NCI-H69 (cell line): Measurements from ENCODE around the gene TOMM40L.
A peak's percentile ranks its signal among the peaks of the same experiment; 100 is the strongest.
"Not testable (repeated sequence)": the region's sequence is repeated elsewhere in the genome, so short reads cannot be mapped to it uniquely, and the experiment has no call there.

Experiments used
- DNase-seq: peaks from one replicate; lab custom pipeline; 2025; lab: John Stamatoyannopoulos, UW

Gene TOMM40L

DNA sequence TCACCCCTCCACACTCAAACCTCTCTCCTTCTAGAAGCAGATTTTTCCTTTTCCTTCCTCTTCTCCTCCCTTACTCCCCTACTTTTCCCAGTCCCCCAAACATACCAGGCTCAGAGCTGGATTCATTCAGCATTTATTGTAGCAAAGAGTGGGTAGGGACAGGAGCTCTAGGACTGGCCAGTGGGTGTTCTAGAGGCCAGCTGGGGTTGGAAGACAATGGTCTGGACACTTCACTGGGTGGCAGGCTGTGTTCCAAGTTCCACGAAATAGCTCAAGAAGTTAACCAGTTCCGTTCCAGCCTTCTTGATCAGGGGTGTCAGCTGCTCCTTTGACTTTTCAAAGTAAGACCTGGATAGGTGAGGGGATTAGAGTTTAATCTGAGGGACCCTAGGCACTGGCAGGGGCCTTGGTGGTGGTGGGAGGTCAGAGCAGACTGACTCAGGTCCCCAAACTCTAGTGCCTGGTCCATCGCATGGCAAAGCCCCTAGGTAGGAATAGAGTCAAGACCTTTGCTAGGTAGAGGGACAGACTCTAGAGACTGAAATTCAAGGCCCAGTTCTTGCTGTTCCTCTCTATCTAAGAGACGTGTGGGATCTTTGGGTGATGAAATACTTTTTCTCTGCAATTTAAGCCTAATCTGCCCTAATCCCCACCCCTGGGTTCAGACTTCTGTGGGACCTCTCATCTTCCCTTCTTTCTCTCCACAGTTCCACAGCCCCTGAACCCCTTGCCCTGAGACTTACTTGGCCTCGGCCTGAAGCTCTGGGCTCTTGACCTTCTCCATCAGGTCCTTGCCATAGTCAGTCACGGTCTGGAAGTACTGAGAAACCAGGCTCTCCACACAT is 3.5 kb upstream of the TOMM40L start:
- DNase-seq: no peak

DNA sequence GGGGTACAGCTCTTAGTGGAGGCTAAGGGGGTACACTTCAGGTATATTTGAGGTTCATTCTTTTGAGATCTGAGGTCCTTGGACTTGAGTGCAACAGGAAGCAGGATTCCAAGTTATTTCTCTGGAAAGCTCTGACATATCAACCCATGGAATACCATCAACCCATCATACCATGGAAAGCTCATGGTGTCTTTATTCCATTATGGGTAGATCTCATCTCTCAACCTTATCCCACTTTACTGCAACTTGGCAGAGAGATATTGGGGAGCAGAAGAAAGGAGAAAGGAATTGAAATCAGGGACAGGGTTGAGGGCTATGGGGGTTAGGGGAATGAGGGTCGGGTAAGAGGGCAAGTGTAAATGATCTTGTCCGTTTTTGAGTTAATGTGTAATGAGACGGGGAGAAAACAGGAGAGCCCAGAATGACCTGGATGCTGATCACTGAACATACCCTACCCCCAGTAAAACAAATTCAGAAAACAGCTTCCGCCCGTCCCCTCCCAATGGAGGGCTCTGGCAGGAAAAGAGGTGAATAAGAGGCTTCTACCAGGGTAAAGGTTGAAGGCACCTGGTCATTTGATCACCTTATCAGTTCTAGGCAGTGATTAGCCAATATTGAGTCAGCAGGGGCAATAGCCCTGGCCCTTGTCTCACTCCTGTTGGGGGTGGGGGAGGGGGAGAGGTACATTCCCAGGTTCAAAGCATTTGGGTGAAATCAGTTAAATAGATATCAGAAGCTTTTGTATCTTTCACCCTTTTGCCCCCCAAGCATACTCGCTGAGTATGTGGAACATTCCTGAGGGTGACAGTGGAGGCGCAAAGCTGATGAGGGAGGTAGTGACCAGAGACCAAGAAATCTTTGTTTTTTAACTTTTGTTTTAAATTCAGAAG is 1.8 kb upstream of the TOMM40L start:
- no peak for DNase-seq

DNA sequence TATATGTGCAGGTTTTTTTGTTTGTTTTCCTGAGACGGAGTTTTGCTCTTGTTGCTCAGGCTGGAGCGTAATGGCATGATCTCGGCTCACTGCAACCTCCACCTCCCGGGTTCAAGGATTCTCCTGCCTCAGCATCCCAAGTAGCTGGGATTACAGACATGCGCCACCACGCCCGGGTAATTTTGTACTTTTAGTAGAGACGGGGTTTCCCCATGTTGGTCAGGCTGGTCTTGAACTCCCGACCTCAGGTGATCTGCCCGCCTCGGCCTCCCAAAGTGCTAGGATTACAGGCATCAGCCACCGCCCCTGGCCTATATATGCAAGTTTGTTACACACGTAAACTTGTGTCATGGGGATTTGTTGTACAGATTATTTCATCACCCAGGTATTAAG is 1.2 kb upstream of the TOMM40L start:
- not testable (repeated sequence) for DNase-seq

DNA sequence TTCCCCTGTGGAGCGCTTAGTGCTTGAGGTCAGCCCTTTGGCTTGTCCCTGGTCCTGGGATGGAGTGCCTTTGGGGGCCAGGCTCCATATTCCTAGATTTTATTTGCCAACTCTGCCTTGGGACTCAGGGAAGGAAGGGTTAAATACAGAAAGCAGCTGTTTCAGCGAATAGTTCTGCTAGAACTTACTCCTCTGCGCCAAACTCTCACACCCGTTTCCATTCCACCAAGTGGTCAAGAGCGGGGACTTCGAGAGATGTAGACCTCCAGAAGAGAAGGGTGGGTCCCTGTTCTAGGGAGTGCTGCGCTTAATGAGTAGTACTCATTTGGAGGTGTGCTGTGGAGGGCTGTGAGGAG is 704 bp upstream of the TOMM40L start:
- no peak for DNase-seq

DNA sequence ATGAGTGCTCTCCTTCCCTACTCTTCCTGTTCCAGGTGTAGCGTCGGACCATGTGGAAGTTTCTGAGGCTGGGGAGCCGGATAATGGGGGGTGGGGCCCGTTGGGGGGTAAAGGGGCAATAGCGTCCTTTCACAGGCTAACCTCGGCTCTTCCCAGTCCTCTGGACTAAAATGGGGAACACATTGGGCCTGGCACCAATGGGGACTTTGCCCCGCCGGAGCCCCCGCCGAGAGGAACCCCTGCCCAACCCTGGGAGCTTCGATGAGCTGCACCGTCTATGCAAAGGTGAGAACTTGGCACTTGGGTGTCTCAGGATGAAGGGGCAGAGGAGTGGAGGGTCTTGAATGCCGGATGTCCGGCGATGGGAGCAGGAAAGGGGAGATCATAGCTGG is 456 bp downstream of the TOMM40L start:
- DNase-seq: peak; percentile 62

DNA sequence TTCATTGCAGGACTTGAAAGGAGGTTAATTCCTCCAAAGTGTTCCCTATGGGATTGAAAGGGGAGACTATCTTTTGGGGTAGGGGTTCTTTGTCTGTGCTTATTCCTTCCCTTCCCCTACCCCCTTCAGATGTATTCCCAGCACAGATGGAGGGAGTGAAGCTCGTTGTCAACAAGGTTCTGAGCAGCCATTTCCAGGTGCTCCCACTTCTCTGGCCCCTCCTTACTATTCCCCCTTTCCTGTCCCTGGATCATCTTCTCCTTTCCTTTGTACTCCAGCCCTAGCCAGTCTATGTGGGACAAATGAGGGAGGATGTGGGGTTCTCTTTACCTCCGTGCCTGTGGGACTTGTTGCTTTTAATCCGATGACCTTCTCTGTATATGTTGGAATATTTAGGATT is 899 bp downstream of the TOMM40L start:
- peak; percentile 62 for DNase-seq

DNA sequence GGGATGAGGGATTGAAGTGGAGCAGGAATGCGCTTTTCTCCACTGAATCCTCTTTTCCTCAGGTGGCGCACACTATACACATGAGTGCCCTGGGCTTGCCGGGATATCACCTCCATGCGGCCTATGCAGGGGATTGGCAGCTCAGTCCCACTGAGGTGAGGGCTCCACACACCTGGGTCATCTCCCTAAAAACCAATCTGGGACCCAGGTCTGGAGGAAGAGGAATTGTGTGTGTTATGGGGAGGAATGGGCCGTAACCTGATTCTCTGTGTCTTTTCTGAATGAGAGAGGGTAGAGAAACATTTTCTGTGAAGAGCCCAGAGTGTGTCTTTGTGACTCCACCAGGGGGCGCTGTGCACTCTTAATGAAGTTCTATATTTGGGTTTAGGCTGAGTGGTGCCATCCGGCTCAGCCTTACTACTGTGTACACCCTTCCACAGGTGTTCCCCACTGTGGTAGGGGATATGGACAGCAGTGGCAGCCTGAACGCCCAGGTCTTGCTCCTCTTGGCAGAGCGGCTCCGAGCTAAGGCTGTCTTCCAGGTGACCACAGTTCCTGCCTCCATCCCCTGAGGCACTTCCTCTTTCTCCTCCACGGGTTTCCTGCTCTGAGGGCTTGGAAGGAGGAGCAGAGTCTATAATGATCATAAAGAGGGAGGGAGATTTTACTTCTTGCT is 1.5 kb downstream of the TOMM40L start:
- peak; percentile 88 for DNase-seq

DNA sequence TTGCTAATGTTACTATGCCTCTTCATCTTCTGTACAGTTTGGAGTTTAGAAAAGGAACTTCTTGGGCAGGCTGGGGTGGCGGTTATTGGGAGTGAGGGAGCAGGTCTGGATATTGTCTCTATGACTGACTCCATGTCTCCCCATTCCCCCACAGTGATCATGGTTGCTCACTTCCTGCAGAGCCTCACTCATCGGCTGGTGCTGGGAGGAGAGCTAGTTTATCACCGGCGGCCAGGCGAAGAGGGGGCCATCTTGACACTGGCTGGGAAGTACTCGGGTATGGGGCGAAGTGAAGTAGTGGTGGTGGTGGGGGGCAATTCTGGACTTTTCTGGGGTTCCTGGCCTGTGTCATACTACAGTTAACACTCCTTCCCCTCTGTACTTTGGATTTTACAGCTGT is 2.2 kb downstream of the TOMM40L start:
- DNase-seq: no peak

DNA sequence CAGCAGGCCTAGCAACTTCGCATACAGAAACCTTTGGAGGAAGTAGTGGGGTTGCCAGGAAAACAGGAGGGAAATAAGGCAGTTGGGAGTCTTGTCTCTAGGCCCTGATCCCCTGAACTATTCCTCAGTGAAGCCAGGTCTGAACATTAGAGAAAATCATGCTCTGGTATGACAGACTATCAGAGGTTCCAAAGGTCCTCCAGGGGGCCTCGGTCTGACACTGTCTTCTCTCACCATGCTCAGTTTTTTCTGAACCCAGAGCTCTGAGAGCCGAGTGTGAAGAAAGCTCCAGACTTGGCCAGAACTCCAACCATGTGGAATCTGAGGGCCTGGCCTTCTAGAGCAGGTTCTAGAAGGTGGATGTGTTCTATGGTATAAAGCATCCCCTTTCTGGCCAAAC is 4.0 kb downstream of the TOMM40L start:
- no peak for DNase-seq

DNA sequence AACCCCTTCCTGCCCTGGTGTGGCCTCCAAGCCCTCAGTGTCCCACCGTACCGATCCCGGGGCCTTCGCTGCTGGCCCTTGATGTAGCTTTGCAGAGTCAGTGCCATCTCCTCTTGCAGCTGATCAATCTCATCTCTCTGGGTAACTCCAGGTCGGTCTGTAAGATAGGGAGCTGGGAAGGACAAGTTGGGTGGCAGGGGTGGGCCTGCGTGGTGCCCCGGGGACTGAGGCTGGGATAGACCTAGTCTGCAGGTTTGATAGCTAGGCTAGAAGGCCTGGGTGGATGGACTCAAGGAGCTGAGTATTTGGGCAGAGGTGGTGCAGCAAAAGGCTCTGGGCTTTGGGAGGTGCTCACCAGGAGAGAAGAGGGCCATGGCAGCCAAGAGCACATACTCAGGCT is 4.9 kb downstream of the TOMM40L start:
- DNase-seq: no peak

DNA sequence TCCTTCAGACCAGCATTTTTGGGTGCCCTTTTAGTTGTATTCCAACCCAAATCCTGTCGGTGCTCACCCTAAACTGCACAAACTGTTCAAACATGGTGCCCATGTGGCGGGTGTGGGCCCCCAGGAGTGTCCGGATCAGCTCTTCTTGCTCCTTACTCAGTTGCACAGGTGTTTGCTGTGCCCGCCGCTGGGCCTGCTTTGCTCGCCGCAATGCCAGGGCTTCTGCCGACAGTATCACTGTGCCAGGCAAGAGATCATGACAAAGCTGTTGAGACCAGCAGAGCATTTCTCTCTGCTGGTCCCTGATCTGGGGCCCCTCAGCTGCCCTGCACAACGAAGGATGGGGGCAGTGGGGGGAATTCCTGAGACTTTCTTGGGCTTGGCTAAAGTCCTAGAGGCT is 7.2 kb downstream of the TOMM40L start:
- no peak for DNase-seq

DNA sequence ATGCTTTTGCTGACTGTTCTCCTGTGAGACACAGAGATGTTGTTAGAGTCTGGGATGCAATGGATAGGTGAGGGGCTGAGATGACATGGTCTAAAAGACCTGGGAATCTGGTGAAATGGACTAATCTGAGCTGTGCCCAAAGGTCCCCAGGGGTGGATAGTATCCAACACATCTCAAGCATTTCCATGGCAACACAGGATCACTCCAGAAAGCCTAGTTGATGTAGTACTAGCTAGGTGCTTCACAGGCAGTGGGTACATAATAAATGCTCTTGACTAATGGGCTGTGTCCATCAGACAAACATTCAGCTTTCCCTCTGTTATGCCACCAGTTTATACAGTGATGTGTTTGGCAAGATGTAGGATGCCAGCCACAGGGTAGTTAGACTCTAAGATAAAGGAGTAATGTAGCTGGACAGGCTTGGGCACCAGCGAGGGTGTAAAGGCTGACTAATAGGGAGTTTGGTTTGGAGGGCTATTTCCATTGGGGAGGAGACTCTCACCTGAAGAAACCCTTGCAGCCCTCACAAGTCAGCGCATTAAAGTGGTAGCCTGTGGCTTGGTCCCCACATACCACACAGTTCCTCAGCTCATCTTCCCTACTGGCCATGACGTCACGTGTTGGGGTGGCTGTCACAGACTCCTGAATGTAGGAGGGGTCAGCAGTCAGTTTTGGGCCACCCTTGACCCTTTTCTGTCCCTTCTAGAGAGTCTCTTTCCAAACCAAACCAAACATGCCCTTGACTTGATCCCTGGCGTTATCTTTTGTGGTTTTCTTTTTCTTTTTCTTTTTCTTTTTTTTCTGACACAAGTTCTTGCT is 10.3 kb downstream of the TOMM40L start:
- DNase-seq: no peak

DNA sequence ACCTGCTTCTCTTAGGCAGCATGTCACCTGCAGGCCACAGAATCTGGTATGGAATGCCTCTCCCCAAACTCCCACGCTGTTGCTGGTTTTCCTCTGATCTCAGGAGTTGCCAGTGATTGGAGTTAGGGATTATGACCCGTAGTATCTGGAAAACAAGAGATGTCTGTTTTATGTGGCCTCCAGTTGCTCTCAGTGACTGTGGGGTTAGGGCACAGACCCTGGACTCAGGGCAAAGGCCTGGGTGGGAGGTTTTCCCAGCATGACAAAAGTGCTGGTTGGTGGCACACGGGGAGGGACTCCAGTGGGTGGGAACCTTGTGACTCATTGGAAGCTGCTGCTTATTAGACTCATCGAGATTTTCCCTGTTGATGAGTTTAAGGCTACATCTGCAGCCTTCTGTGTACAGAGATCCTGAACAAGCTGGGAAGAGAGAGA is 12.2 kb downstream of the TOMM40L start, which contains the start of gene NR1I3:
Gene NR1I3, minus strand, starts transcription at position 165 of the 435 bp plus-strand sequence. CDS start 1,638 bp downstream, outside the sequence.
- no peak for DNase-seq

DNA sequence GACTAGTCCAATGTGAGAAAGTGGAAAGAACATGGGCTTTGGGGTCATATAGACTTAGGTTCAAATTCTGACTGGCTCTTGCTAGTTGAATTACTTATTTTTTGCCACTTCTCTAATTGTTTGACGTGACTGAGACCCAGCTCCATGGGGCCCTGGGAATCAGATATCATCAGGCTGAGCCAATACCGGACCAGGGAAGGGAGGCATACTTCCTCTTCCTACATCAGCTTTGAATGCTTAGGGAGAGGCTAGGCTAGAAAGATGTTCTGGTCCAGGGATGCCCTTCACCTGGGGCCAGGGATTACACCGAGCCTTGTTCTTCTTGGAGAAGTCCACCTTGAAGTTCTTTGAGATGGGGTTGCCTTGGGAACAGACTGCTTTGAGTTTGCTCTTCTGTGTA is 15.8 kb downstream of the TOMM40L start:
- no peak for DNase-seq

DNA sequence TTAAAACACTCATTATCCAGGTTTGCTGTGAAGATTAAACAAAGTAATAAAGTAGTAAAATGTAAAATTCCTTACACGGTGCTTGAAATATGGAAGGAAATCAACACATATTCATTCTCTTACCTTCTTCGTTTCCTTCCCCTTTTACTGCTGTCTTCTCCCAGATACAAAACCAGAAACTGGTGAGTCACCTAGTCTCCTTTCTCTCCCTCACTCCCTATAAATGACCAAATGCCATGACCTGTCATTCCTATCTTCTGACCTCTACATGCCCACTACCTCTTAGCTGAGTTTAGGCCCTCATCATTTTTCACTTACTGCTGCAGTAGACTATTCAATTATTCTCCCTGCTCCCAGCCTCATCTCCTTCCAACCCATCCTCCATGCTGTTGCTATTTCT is 16.5 kb downstream of the TOMM40L start:
- no peak for DNase-seq

DNA sequence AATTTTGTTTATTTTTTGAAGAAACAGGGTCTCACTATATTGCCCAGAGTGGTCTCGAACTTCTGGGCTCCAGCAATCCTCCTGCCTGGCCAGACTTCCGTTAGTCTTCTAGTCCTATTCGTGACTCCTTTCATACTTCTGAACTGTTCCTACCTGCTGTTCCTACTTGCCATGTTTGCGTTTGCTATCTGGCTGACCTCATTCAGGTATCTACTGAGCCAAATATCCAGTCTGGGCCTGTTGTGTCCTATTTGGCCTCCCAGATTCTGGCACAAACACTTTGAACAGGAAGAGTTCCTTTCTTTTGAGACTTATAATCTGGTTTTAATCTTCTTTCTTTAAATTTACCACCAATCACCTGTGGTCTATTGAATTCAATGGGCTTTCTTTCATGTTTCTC is 19.0 kb downstream of the TOMM40L start:
- DNase-seq: no peak

DNA sequence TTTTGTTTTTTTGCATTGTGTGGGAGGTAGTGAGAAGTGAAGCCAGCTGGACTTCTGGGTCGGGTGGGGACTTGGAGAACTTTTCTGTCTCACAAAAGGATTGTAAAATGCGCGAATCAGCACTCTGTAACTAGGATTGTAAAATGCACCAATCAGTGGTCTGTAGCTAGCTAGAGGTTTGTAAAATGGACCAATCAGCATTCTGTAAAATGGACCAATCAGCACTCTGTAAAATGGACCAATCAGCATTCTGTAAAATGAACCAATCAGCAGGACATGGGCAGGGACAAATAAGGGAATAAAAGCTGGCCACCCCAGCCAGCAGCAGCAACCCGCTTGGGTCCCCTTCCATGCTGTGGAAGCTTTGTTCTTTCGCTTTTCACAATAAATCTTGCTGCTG is 24.2 kb downstream of the TOMM40L start:
- DNase-seq: not testable (repeated sequence)

DNA sequence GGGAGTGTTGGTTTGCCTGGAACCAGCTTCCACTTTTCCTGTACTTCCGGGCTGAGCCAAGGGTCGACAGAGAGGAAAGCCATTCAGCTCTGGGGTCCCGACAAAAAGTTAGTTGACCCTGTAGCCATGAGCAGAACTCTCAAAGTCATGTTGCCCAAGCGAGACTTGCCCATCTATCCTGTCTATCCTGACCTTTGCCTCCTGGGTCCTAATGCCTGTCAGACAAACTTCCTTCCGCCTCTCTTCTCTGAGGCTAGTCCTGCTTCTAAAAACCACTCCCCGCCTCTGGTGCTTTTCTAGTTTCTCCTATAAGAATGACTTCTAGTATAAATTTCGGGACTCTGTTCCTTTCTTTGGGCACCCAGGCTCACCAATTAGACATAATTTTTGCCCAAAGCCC is 25.0 kb downstream of the TOMM40L start:
- DNase-seq: no peak

DNA sequence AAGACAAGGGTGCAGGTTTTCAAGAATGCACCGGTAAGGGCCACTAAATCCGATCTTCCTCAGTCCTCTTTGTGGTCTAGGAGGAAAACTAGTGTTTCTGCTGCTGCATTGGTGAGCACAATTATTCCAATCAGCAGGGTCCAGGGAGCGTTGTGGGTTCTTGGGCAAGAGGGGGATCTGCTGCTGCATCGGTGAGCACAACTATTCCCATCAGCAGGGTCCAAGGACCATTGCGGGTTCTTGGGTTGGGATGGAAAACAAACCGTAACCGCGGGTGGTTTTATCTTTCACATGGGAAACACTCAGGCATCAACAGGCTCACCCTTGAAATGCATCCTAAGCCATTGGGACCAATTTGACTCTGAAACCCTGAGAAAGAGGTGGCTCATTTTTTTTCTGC is 25.7 kb downstream of the TOMM40L start:
- no peak for DNase-seq

DNA sequence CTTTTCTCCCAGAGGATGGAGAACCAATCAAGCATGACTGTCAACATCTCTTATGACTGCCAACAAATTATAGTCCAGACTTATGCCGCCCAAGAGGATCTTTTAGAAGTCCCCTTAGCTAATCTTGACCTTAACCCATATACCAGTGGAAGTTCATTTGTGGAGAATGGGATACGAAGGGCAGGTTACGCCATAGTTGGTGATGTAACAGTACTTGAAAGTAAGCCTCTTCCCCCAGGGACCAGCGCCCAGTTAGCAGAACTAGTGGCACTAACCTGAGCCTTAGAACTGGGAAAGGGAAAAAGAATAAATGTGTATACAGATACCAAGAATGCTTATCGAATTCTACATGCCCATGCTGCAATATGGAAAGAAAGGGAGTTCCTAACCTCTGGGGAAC is 29.4 kb downstream of the TOMM40L start:
- DNase-seq: not testable (repeated sequence)

DNA sequence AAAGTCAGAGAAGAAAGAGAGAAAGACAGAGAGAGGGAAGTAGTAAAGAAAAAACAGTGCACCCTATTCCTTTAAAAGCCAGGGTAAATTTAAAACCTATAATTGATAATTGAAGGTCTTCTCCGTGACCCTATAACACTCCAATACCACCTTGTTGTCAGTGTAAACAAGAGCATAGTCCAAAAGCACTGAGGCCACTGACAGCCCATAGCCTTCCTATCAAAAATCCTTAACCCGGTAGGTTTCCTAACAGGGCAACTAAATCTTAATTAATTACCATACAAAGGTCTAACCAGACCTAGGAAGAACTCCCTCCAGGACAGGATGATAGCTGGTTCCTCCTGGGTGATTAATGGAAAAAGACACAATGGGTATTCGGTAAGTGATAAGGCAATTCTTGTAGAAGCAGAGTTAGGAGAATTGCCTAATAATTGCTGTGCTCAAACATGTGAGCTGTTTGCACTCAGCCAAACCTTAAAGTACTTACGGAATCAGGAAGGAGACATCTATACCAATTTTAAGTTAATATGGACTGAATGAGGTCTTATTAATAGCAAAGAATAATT is 30.2 kb downstream of the TOMM40L start:
- DNase-seq: not testable (repeated sequence)
